ENCODE data around the gene BTBD8.

DNA sequence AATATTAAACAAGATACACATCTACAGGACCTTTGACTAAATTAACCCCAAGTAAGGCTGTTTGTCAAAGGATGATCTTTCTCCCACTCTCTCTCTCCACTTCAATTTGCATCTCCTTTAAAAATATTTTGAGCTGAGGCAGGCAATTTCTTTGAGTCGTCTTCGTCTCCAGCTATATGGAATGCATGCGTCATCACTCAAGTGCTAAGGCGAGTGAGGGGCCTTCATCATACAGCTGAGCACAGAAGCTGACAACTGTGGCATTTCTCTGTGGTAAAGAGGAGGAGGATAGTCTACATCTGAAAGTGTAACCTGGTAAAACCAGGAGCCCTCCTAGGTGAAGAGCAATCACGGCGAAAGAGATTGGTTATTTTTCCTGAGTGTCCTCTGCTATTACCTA is 42.7 kb upstream of the BTBD8 start:
- TF ChIP-seq, protein P1, sequence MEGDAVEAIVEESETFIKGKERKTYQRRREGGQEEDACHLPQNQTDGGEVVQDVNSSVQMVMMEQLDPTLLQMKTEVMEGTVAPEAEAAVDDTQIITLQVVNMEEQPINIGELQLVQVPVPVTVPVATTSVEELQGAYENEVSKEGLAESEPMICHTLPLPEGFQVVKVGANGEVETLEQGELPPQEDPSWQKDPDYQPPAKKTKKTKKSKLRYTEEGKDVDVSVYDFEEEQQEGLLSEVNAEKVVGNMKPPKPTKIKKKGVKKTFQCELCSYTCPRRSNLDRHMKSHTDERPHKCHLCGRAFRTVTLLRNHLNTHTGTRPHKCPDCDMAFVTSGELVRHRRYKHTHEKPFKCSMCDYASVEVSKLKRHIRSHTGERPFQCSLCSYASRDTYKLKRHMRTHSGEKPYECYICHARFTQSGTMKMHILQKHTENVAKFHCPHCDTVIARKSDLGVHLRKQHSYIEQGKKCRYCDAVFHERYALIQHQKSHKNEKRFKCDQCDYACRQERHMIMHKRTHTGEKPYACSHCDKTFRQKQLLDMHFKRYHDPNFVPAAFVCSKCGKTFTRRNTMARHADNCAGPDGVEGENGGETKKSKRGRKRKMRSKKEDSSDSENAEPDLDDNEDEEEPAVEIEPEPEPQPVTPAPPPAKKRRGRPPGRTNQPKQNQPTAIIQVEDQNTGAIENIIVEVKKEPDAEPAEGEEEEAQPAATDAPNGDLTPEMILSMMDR (IDR thresholded peaks at IDR 0.05), result no peak
- no peak for TF ChIP-seq EP300 (IDR thresholded peaks at IDR 0.05)
- no peak for TF ChIP-seq POLR2AphosphoS5 (IDR thresholded peaks at IDR 0.05)
- no peak for TF ChIP-seq POLR2A (IDR thresholded peaks at IDR 0.05)
